PC-3 (cell line): ENCODE measurements around the gene C1orf21. TPM values are rescaled to one million over a fixed set of nuclear protein-coding genes. Genes with fewer than 3 reads are reported as not detected.

ENCODE experiments used
- ATAC-seq: fragments of 200-7000 bp; cut with Tn5 transposase; 2 replicates; pipeline ENCODE4 v1.9.1; 2020; ENCODE audit warnings: mild to moderate bottlenecking, moderate library complexity
- BruUV-seq: library from RNA; stranded (reverse); fragments of 400-500 nt; replicated peaks from 2 replicates; lab custom pipeline; 2021; lab: Mats Ljungman, UMichigan
- CTCF ChIA-PET: fragments of 300-600 bp; sonication (Branson Sonifier 250); formaldehyde crosslinking; loops from one replicate; lab custom pipeline; 2022; ENCODE audit warnings: antibody characterized with exemption; lab: Charles Lee
- POLR2A ChIA-PET: fragments of 300-600 bp; sonication (Branson Sonifier 250); formaldehyde crosslinking; loops from one replicate; lab custom pipeline; 2022; ENCODE audit warnings: antibody characterized with exemption; ENCODE audit not compliant: unreplicated experiment; lab: Charles Lee
- DNase-seq: peaks from one replicate; pipeline ENCODE4 v3.0.0-alpha.2; 2015
- H2AFZ ChIP-seq: fragments of 300-600 bp; sonication (generic); 2 replicates; pipeline ENCODE4 v1.6.0; 2016; ENCODE audit warnings: antibody characterized with exemption, low read length
- H3F3A ChIP-seq: fragments of 300-600 bp; sonication (generic); one replicate; pipeline ENCODE4 v1.6.0; 2017; ENCODE audit warnings: antibody characterized with exemption, low read length, control low read depth, mild to moderate bottlenecking; ENCODE audit not compliant: unreplicated experiment
- H3K27ac ChIP-seq: fragments of 300-600 bp; sonication (generic); 2 replicates; pipeline ENCODE4 v1.5.1; 2016; ENCODE audit warnings: mild to moderate bottlenecking, low read length
- H3K27me3 ChIP-seq: fragments of 300-600 bp; sonication (generic); 2 replicates; pipeline ENCODE4 v1.6.1; 2016; ENCODE audit warnings: low read length, mixed read lengths
- H3K36me3 ChIP-seq: fragments of 300-600 bp; sonication (generic); 2 replicates; pipeline ENCODE4 v1.6.1; 2016; ENCODE audit warnings: low read depth, mixed run types, low read length, mixed read lengths
- H3K4me1 ChIP-seq: fragments of 300-600 bp; sonication (generic); 2 replicates; pipeline ENCODE4 v1.5.1; 2016; ENCODE audit warnings: low read length; ENCODE audit not compliant: insufficient read depth
- H3K4me2 ChIP-seq: fragments of 300-600 bp; sonication (generic); 2 replicates; pipeline ENCODE4 v1.6.0; 2016; ENCODE audit warnings: low read length
- H3K4me3 ChIP-seq: fragments of 300-600 bp; sonication (generic); 2 replicates; pipeline ENCODE4 v1.5.1; 2016; ENCODE audit warnings: mild to moderate bottlenecking, low read length, mixed read lengths
- H3K79me2 ChIP-seq: fragments of 300-600 bp; sonication (generic); 2 replicates; pipeline ENCODE4 v1.6.1; 2017; ENCODE audit warnings: low read length, mixed read lengths
- H3K9ac ChIP-seq: fragments of 300-600 bp; sonication (generic); 2 replicates; pipeline ENCODE4 v1.6.0; 2016; ENCODE audit warnings: mild to moderate bottlenecking, low read length
- H3K9me2 ChIP-seq: fragments of 300-600 bp; sonication (generic); replicated peaks from 2 replicates; pipeline ENCODE4 v1.6.1; 2016; ENCODE audit warnings: mixed run types, low read length, mixed read lengths
- H3K9me3 ChIP-seq: fragments of 300-600 bp; sonication (generic); 2 replicates; pipeline ENCODE4 v1.6.1; 2016; ENCODE audit warnings: low read length, mixed read lengths
- H4K20me1 ChIP-seq: fragments of 300-600 bp; sonication (generic); 2 replicates; pipeline ENCODE4 v1.6.1; 2016; ENCODE audit warnings: low read length, mixed read lengths
- CTCF ChIP-seq: fragments of 300-600 bp; sonication (generic); conservative IDR thresholded peaks from 2 replicates; pipeline ENCODE4 v1.5.1; 2017; ENCODE audit warnings: antibody characterized with exemption, low read depth, mild to moderate bottlenecking, low read length
- EZH2 ChIP-seq: fragments of 300-600 bp; sonication (generic); IDR thresholded peaks from one replicate; pipeline ENCODE4 v1.6.1; 2017; ENCODE audit warnings: antibody characterized with exemption, mild to moderate bottlenecking, low read length; ENCODE audit not compliant: unreplicated experiment
- EZH2phosphoT487 ChIP-seq: fragments of 300-600 bp; sonication (generic); IDR thresholded peaks from 2 replicates; pipeline ENCODE4 v1.6.1; 2018; ENCODE audit warnings: mild to moderate bottlenecking, antibody characterized with exemption, low read length, borderline replicate concordance
- intact Hi-C: fragments of 100-400 bp; cut with micrococcal nuclease; formaldehyde crosslinking; loops from 2 replicates; pipeline ENCODE4 v1.9.0; 2023
- total RNA-seq: library from RNA; depleted of rRNA; stranded (reverse); fragments of >200 nt; gene quantifications from 2 replicates; pipeline ENCODE4 v1.2.3, GENCODE V29; 2014

Gene C1orf21
- total RNA-seq, 1 experiment from 2014 or later = 1.3 TPM

GRCh38 chr1:184643661-184644060, 256.8 kb downstream of the C1orf21 start:
- Histone ChIP-seq H3K36me3 (no peaks in the 10 kb centered on the region), H3K4me3 (no peak overlapping the region), H3F3A (no peaks in the 10 kb centered on the region), H3K79me2 (no peaks in the 10 kb centered on the region), H3K9ac (no peak overlapping the region), H2AFZ (no peak overlapping the region), H3K9me3 (no peaks in the 10 kb centered on the region), H3K4me2 (no peak overlapping the region), H3K9me2 (no peaks in the 10 kb centered on the region), H3K27ac (no peak overlapping the region), H4K20me1 (no peaks in the 10 kb centered on the region), H3K27me3 (no peaks in the 10 kb centered on the region), H3K4me1 (no peaks in the 10 kb centered on the region)
- TF ChIP-seq CTCF (no peak), EZH2 (no peak), EZH2phosphoT487 (no peak)
- BruUV-seq = no TSS peak
- DNase-seq (no peak), ATAC-seq (no peak)
- ChIA-PET POLR2A (no interaction called here), CTCF (no interaction called here)
- intact Hi-C loops = no loop called here

GRCh38 chr1:184644771-184645170, 257.9 kb downstream of the C1orf21 start:
- CTCF ChIA-PET = no interaction called here
- Histone ChIP-seq H3K9me2 (no peaks in the 10 kb centered on the region), H3K79me2 (no peaks in the 10 kb centered on the region), H3F3A (no peaks in the 10 kb centered on the region), H3K4me3 (no peak overlapping the region), H3K4me1 (no peaks in the 10 kb centered on the region), H3K4me2 (no peak overlapping the region), H3K27me3 (no peaks in the 10 kb centered on the region), H4K20me1 (no peaks in the 10 kb centered on the region), H3K27ac (no peak overlapping the region), H3K9ac (no peak overlapping the region), H3K9me3 (no peaks in the 10 kb centered on the region), H3K36me3 (no peaks in the 10 kb centered on the region), H2AFZ (no peak overlapping the region)
- ATAC-seq (no peak), DNase-seq (no peak)
- intact Hi-C loops = no loop called here
- BruUV-seq = no TSS peak
- no peak for TF ChIP-seq CTCF
- POLR2A ChIA-PET = no interaction called here

DNA sequence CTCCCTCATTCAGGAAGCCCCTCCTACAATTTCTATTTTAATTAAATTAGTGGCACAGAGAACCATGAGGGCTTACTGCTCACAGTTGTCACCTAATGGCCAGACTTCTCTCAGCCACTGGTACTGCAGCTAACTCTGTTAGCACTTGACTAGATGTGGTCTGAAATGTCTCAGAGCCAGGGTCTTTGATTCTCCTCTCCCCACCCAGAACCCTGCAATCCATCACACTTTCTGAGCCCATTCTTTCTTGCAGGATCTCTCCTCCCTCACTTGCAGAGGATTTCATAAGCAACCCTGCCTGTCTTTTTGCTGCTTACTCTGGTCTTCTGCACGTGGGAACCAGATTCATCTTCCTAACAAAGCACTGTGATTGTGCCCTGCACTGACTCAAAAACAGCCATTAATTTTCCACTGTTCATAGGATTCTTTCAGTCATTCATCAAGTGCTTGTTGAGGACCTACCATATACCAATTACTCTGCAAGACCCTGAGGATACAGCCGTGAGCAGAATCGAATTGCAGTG, 259.4 kb downstream of the C1orf21 start:
- H3F3A ChIP-seq = no peaks in the 10 kb centered on the region
- CTCF ChIA-PET = no interaction called here
- DNase-seq = no peak

More for the DNA sequence above, 259.4 kb downstream of the C1orf21 start:
- POLR2A ChIA-PET = no interaction called here
- ATAC-seq = no peak
- Histone ChIP-seq H3K9me3 (no peaks in the 10 kb centered on the region), H3K4me1 (no peaks in the 10 kb centered on the region), H3K27ac (no peak overlapping the region), H3K9ac (no peak overlapping the region), H3K36me3 (no peaks in the 10 kb centered on the region), H3K4me2 (no peak overlapping the region), H3K27me3 (no peaks in the 10 kb centered on the region), H3K4me3 (no peak overlapping the region), H3K79me2 (no peaks in the 10 kb centered on the region), H4K20me1 (no peaks in the 10 kb centered on the region), H3K9me2 (no peaks in the 10 kb centered on the region), H2AFZ (no peak overlapping the region)
- intact Hi-C loops = no loop called here
- BruUV-seq = no TSS peak
- TF ChIP-seq EZH2 = no peak
- no peak for TF ChIP-seq CTCF
- TF ChIP-seq EZH2phosphoT487 = no peak
